WTC11 (cell line): ENCODE data around the gene CCDC170. TPM values are rescaled to one million over a fixed set of nuclear protein-coding genes. Genes with fewer than 3 reads are reported as not detected.

Experiments
- ATAC-seq: fragments of 200-7000 bp; cut with Tn5 transposase; 2 replicates; pipeline ENCODE4 v1.10.0; 2021; ENCODE audit warnings: mild to moderate bottlenecking, moderate library complexity
- CTCF ChIA-PET: fragments of 300-600 bp; sonication (Branson Sonifier 250); formaldehyde crosslinking; loops from one replicate; lab custom pipeline; 2021; ENCODE audit warnings: antibody characterized with exemption; lab: Charles Lee
- POLR2A ChIA-PET: fragments of 350-600 bp; sonication (Branson Sonifier 250); formaldehyde crosslinking; loops from one replicate; lab custom pipeline; 2021; ENCODE audit warnings: antibody characterized with exemption; lab: Charles Lee
- DNase-seq: peaks from one replicate; pipeline ENCODE4 v3.0.0; 2021; ENCODE audit warnings: low spot score
- H3K27ac Mint-ChIP-seq: 2 replicates; pipeline ENCODE4 v1.8.0; 2021; ENCODE audit warnings: mixed read lengths
- H3K27me3 Mint-ChIP-seq: 2 replicates; pipeline ENCODE4 v1.8.0; 2021; ENCODE audit warnings: low read depth, mild to moderate bottlenecking, moderate library complexity, mixed read lengths
- H3K36me3 Mint-ChIP-seq: 2 replicates; pipeline ENCODE4 v1.8.0; 2021; ENCODE audit warnings: mixed read lengths
- H3K4me1 Mint-ChIP-seq: 2 replicates; pipeline ENCODE4 v1.8.0; 2022; ENCODE audit warnings: mixed read lengths
- H3K4me3 Mint-ChIP-seq: 2 replicates; pipeline ENCODE4 v1.8.0; 2021; ENCODE audit warnings: mild to moderate bottlenecking, moderate library complexity, mixed read lengths
- H3K9me3 Mint-ChIP-seq: 2 replicates; pipeline ENCODE4 v1.8.0; 2021; ENCODE audit warnings: mixed read lengths
- CREM ChIP-seq: sonication (generic); formaldehyde crosslinking; IDR thresholded peaks from 2 replicates; pipeline ENCODE4 v1.8.1; 2022; ENCODE audit warnings: mild to moderate bottlenecking, missing genetic modification reagents, moderate library complexity
- ESRRA ChIP-seq: sonication (generic); formaldehyde crosslinking; IDR thresholded peaks from 2 replicates; pipeline ENCODE4 v1.8.1; 2022; ENCODE audit warnings: mild to moderate bottlenecking, missing genetic modification reagents, borderline replicate concordance
- FOXP1 ChIP-seq: sonication (generic); formaldehyde crosslinking; IDR thresholded peaks from 2 replicates; pipeline ENCODE4 v1.8.0; 2022; ENCODE audit warnings: missing genetic modification reagents, mild to moderate bottlenecking, moderate library complexity, borderline replicate concordance
- GTF2I ChIP-seq: fragments of 250-450 bp; sonication (Bioruptor Pico); conservative IDR thresholded peaks from 2 replicates; pipeline ENCODE4 v1.4.0; 2021; ENCODE audit warnings: mild to moderate bottlenecking
- HMGA2 ChIP-seq: fragments of 250-450 bp; sonication (Bioruptor Pico); IDR thresholded peaks from 2 replicates; pipeline ENCODE4 v1.4.0; 2021; ENCODE audit warnings: mild to moderate bottlenecking, moderate library complexity
- NR1H2 ChIP-seq: sonication (generic); formaldehyde crosslinking; IDR thresholded peaks from 2 replicates; pipeline ENCODE4 v1.9.0; 2021; ENCODE audit warnings: mild to moderate bottlenecking, moderate library complexity, missing genetic modification reagents
- PREB ChIP-seq: sonication (generic); formaldehyde crosslinking; IDR thresholded peaks from 2 replicates; pipeline ENCODE4 v1.8.1; 2022; ENCODE audit warnings: mild to moderate bottlenecking, missing genetic modification reagents, moderate library complexity, borderline replicate concordance
- SMAD4 ChIP-seq: sonication (generic); formaldehyde crosslinking; IDR thresholded peaks from 2 replicates; pipeline ENCODE4 v1.8.0; 2022; ENCODE audit warnings: mild to moderate bottlenecking, missing genetic modification reagents
- TEAD1 ChIP-seq: sonication (generic); formaldehyde crosslinking; IDR thresholded peaks from 2 replicates; pipeline ENCODE4 v1.8.0; 2022; ENCODE audit warnings: mild to moderate bottlenecking, missing genetic modification reagents
- ZBTB21 ChIP-seq: sonication (generic); formaldehyde crosslinking; IDR thresholded peaks from 2 replicates; pipeline ENCODE4 v1.8.1; 2023; ENCODE audit warnings: mild to moderate bottlenecking, missing genetic modification reagents, borderline replicate concordance
- ZNF121 ChIP-seq: sonication (generic); formaldehyde crosslinking; IDR thresholded peaks from 2 replicates; pipeline ENCODE4 v1.8.0; 2023; ENCODE audit warnings: missing genetic modification reagents
- ZNF512 ChIP-seq: sonication (generic); formaldehyde crosslinking; IDR thresholded peaks from 2 replicates; pipeline ENCODE4 v1.8.1; 2022; ENCODE audit warnings: missing genetic modification reagents, borderline replicate concordance
- ZSCAN18 ChIP-seq: fragments of 250-450 bp; sonication (Bioruptor Pico); IDR thresholded peaks from 2 replicates; pipeline ENCODE4 v2.1.2; 2022; ENCODE audit warnings: mild to moderate bottlenecking, moderate library complexity
- total RNA-seq: library from RNA; stranded (reverse); gene quantifications from 3 replicates; pipeline ENCODE4 v1.2.3, GENCODE V29; 2021
- TF ChIP-seq, protein P1 (sequence below): sonication (generic); formaldehyde crosslinking; IDR thresholded peaks from 2 replicates; pipeline ENCODE4 v1.8.0; 2022; ENCODE audit warnings: mild to moderate bottlenecking, missing genetic modification reagents
- TF ChIP-seq, protein P2 (sequence below): sonication (generic); formaldehyde crosslinking; IDR thresholded peaks from 2 replicates; pipeline ENCODE4 v1.8.1; 2022; ENCODE audit warnings: low read depth, missing genetic modification reagents, borderline replicate concordance
- TF ChIP-seq, protein P3 (sequence below): fragments of 250-450 bp; sonication (Bioruptor Pico); IDR thresholded peaks from 2 replicates; pipeline ENCODE4 v1.9.0; 2021; ENCODE audit warnings: mild to moderate bottlenecking

CCDC170 gene
- total RNA-seq, 1 experiment from 2014 or later: 0.26 TPM

- TF ChIP-seq ZSCAN18 (CRISPR knock-in tag) (no peak), ZNF121 (CRISPR knock-in tag) (no peak), ZBTB21 (no peak)
Measured at GRCh38 chr6:151666526-151666925, 172.7 kb downstream of the CCDC170 start (continued).

GRCh38 chr6:151669208-151669560 lies 175.4 kb downstream of the CCDC170 start:
- Mint-ChIP-seq H3K27ac (no peak overlapping the region), H3K9me3 (peaks cover 7% of the 10 kb centered on the region), H3K4me1 (no peaks in the 10 kb centered on the region), H3K4me3 (no peak overlapping the region), H3K27me3 (no peaks in the 10 kb centered on the region), H3K36me3 (peaks cover 3% of the 10 kb centered on the region; the same call in 1 of the 2 replicates)
- ChIA-PET POLR2A (no interaction called here), CTCF (interaction anchor here (0.6 to 1.1 kb wide), 2 partner anchors 96 to 551 kb away, joined by 3 read pairs; no protein-coding TSS in a partner anchor)
- TF ChIP-seq, protein P1, sequence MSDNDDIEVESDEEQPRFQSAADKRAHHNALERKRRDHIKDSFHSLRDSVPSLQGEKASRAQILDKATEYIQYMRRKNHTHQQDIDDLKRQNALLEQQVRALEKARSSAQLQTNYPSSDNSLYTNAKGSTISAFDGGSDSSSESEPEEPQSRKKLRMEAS (CRISPR knock-in tag): no peak
- TF ChIP-seq HMGA2 (CRISPR knock-in tag) (no peak), PREB (no peak), ZBTB21 (no peak), GTF2I (CRISPR knock-in tag) (no peak), TEAD1 (CRISPR knock-in tag) (no peak), NR1H2 (CRISPR knock-in tag) (no peak), FOXP1 (no peak)
- TF ChIP-seq, protein P2, sequence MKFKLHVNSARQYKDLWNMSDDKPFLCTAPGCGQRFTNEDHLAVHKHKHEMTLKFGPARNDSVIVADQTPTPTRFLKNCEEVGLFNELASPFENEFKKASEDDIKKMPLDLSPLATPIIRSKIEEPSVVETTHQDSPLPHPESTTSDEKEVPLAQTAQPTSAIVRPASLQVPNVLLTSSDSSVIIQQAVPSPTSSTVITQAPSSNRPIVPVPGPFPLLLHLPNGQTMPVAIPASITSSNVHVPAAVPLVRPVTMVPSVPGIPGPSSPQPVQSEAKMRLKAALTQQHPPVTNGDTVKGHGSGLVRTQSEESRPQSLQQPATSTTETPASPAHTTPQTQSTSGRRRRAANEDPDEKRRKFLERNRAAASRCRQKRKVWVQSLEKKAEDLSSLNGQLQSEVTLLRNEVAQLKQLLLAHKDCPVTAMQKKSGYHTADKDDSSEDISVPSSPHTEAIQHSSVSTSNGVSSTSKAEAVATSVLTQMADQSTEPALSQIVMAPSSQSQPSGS: no peak
- ATAC-seq (no peak), DNase-seq (no peak)

- H3K9me3 Mint-ChIP-seq: peaks cover 7% of the 10 kb centered on the region
- TF ChIP-seq ESRRA (CRISPR knock-in tag): no peak
- TF ChIP-seq CREM: no peak
- no peak for TF ChIP-seq SMAD4
- TF ChIP-seq, protein P3, sequence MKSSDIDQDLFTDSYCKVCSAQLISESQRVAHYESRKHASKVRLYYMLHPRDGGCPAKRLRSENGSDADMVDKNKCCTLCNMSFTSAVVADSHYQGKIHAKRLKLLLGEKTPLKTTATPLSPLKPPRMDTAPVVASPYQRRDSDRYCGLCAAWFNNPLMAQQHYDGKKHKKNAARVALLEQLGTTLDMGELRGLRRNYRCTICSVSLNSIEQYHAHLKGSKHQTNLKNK (CRISPR knock-in tag): no peak
- TF ChIP-seq ZNF512 (CRISPR knock-in tag): no peak
- H3K27me3 Mint-ChIP-seq: no peaks in the 10 kb centered on the region
- ChIA-PET POLR2A (no interaction called here), CTCF (interaction anchor here (1.1 kb wide), 2 partner anchors 22 to 95 kb away, joined by 3 to 5 read pairs; no protein-coding TSS in a partner anchor)
- DNase-seq: no peak
- ATAC-seq: no peak
- no peaks in the 10 kb centered on the region for H3K4me1 Mint-ChIP-seq
- peaks cover 3% of the 10 kb centered on the region; the same call in 1 of the 2 replicates for H3K36me3 Mint-ChIP-seq
- H3K27ac Mint-ChIP-seq: no peak overlapping the region
- no peak overlapping the region for H3K4me3 Mint-ChIP-seq
Measured at GRCh38 chr6:151670116-151670515, 176.3 kb downstream of the CCDC170 start.

Other genes with a start within 250 kb of the CCDC170 start
- 14.0 to 14.3 TPM (median 14.3 TPM) in 3 replicates for gene ZBTB2, start 102.5 kb upstream of the CCDC170 start, total RNA-seq
- gene RMND1, start 41.9 kb upstream of the CCDC170 start, total RNA-seq: 18.3 to 23.3 TPM (median 21.0 TPM) in 3 replicates